Adipocyte (in vitro differentiated cells): ENCODE results near the gene LCP1.

Source experiments
- DNase-seq: peaks from one replicate; pipeline ENCODE4 v3.0.0-alpha.2; 2015; ENCODE audit warnings: low read depth
- H3K27me3 ChIP-seq: replicated peaks from 2 replicates; pipeline ENCODE4 v1.7.0; 2013; ENCODE audit warnings: mild to moderate bottlenecking, low read length, moderate library complexity; ENCODE audit not compliant: control insufficient read depth, insufficient read depth
- H3K36me3 ChIP-seq: 2 replicates; pipeline ENCODE4 v1.7.0; 2013; ENCODE audit warnings: low read length, mild to moderate bottlenecking, moderate library complexity; ENCODE audit not compliant: control insufficient read depth, insufficient read depth, severe bottlenecking
- H3K4me1 ChIP-seq: 2 replicates; pipeline ENCODE4 v1.7.0; 2013; ENCODE audit warnings: mild to moderate bottlenecking, low read length, moderate library complexity; ENCODE audit not compliant: control insufficient read depth, insufficient read depth
- H3K4me3 ChIP-seq: 2 replicates; pipeline ENCODE4 v1.7.0; 2013; ENCODE audit warnings: mild to moderate bottlenecking, low read length, moderate library complexity
- H3K9ac ChIP-seq: 2 replicates; pipeline ENCODE4 v1.7.0; 2013; ENCODE audit warnings: mild to moderate bottlenecking, low read length, moderate library complexity
- H3K9me3 ChIP-seq: 2 replicates; pipeline ENCODE4 v1.7.0; 2013; ENCODE audit warnings: mild to moderate bottlenecking, low read length, moderate library complexity; ENCODE audit not compliant: control insufficient read depth

LCP1 gene

DNA sequence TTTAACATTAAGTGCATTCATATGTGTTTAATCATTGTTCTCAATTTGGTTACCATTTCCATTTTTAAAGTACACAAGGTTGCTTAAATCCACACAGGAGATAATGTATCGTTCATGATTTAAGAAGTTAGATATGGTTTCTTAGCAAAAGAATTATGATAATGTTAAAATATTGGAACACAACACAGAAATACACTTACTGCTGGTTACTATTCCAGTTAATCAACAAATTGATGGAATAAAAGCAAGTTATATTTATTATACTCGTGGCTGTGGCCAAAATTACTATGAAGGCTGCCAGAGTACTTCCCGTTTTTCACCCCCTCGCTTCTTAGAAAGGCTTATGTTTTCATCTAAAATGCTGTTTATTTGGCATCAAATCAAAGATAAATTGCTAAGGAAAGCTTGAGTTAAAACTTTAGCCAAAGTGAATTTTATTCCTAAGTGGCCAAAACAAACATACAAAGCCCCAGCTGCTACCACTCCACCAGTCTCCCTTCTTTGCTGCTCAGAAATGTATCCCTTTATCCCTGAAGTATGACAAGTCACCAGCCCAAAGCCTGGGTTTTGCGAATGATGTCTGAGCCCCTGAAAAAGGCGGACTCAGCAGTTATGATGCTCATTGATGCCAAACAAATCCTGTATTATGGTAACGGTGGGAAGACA is 27.7 kb downstream of the LCP1 start:
- H3K36me3 ChIP-seq, result no peaks in the 10 kb centered on the region
- peaks cover 4% of the 10 kb centered on the region for H3K4me1 ChIP-seq
- no peaks in the 10 kb centered on the region for H3K9me3 ChIP-seq
- no peak for DNase-seq
- H3K9ac ChIP-seq, result no peak overlapping the region
- no peak overlapping the region for H3K4me3 ChIP-seq
- no peaks in the 10 kb centered on the region for H3K27me3 ChIP-seq

DNA sequence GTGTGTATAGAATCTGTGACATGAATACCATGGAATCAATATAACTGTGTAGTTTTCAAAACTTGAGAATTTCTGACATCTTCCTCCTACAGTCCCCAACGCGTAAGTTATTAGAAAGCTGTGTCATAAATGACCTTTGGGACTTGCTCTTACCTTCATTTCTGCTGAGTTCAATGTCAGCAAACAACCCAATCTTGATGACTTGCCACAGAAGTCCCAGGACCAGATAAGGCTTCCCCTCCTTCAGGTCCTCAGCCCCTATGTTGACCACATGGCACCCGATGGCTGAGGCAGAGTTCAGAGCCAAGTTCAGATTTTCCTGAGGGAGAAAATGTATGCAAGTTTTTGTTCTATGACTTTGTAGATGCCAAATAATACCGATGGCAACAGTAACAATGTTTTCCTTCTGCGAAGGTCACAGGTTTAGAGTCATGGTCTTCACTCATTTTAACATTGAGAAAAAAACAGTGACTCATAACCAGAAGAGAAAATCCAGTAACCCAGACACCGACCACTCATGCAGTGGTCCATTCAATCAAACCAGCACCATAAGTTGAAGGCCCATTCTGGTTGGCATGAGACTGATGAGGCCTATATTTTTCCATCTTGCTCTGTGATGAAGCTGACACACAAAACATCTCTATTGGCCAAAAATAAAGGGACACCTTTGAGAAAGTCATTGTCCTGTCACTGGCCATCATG is 29.2 kb downstream of the LCP1 start:
- H3K27me3 ChIP-seq, result no peaks in the 10 kb centered on the region
- peaks cover 4% of the 10 kb centered on the region for H3K4me1 ChIP-seq
- H3K4me3 ChIP-seq, result no peak overlapping the region
- no peak overlapping the region for H3K9ac ChIP-seq
- no peaks in the 10 kb centered on the region for H3K9me3 ChIP-seq
- DNase-seq, result no peak
- no peaks in the 10 kb centered on the region for H3K36me3 ChIP-seq

DNA sequence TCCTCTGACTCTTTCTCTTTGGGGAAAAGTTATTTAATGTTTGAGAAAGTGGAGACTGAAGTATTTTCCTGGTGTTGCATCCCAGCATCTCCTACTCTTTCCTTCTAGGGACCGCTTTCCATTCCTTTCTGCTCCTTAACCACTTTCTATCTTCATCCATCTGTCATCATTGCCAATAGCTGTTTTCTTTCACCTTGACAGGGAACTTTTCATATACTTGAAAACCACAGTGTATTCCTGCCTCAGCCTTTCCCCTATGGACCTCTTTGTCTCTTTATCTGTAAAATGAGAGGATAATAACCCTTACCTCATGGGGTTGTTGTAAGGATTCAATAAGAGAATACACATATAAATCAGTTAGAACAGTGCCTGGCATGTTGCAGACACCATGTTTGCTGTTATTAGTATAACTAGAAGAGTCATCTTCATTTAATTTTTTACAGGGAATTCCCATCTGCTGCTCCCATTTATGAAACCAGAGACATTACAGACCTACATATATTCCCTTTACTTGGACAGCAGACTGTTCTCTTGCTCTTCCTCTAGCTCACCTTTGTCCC is 31.8 kb downstream of the LCP1 start:
- Histone ChIP-seq H3K9ac (no peak overlapping the region), H3K4me1 (peaks cover 4% of the 10 kb centered on the region), H3K4me3 (no peak overlapping the region)

DNA sequence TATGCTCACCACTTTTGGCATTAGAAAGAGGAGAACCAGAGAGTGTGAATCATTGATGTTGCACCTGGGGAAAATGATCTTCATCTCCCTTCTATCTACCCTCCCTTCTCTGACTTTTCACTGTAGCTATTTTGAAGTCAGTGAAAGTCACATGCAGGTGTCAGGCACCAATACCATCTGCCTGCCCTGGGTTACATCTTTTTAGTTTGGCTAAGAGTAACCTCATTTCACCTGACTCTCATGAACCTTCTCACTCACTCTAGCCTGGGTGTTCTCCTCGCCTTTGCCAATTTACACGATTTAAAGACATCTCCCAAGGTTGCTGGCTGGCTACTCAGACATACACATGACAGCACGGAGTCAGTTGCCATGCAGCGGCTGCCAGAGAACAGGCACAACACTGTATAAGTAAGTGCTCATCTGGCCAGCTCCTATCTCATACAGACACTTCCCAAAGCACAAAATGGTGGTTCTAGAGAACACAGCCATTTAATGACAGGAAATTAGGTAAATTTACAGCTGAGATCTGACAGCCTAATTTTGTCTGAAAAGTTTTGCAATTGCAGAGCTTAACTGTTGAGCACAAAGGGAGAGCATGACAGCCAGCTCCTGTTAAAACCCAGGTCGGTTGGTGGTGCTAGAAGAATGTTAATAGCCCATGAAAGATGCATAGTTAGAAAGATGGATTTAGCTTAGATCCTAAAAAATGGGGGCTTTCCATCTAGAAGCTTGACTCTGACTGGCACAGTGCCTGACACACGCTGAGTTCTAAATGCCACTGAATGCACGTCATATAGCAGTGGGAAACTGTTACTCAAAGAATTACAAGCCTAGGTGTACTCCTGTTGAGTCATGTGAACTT is 32.5 kb downstream of the LCP1 start:
- Histone ChIP-seq H3K4me3 (no peak overlapping the region), H3K9me3 (no peaks in the 10 kb centered on the region), H3K27me3 (no peaks in the 10 kb centered on the region), H3K4me1 (peaks cover 4% of the 10 kb centered on the region), H3K9ac (no peak overlapping the region), H3K36me3 (no peaks in the 10 kb centered on the region)
- no peak for DNase-seq

More for the DNA sequence above, 31.8 kb downstream of the LCP1 start:
- H3K9me3 ChIP-seq, result no peaks in the 10 kb centered on the region
- no peaks in the 10 kb centered on the region for H3K36me3 ChIP-seq
- no peak for DNase-seq
- H3K27me3 ChIP-seq, result no peaks in the 10 kb centered on the region

DNA sequence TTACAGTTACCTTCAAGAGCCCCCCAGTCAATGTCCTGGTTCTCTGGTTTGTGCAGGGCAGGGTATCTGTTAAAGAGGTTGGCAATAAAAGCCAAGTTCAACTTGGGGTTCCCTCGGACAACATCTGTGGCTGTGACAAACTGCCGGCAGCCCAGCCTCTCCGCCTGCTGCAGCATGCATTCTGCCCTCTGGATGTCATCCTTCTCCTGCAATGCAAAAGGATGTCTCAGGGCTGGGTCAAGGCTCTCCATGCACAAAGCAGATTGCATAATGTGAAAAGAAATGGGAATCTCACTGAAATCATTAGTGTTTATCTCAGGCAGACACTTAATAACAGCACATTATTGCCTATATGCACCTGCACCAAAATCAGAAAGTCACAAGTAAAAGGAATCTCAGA is 35.1 kb downstream of the LCP1 start:
- Histone ChIP-seq H3K9ac (no peak overlapping the region), H3K27me3 (no peaks in the 10 kb centered on the region), H3K36me3 (no peaks in the 10 kb centered on the region), H3K4me1 (peaks cover 4% of the 10 kb centered on the region), H3K4me3 (no peak overlapping the region), H3K9me3 (no peaks in the 10 kb centered on the region)
- no peak for DNase-seq

DNA sequence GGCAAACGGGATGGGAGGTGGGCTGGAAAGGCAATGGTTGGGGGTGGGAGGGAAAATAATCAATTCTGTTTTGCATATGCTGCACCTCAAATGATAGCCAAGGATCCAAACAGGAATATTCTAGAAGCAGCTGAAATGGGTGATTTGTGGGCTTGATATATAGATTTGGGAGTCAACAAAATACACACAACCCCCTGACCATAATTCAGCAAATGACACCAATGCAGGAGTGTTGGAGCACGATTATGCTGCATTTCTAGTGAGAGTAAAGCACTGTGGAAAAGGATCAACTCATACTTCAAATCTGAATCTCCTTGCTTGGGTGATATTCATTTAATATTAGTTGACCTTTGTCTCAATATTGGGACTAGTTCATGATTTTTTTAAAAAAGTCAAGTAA is 36.0 kb downstream of the LCP1 start:
- DNase-seq, result no peak
- Histone ChIP-seq H3K4me3 (no peak overlapping the region), H3K9me3 (no peaks in the 10 kb centered on the region), H3K4me1 (peaks cover 4% of the 10 kb centered on the region), H3K36me3 (no peaks in the 10 kb centered on the region), H3K27me3 (no peaks in the 10 kb centered on the region), H3K9ac (no peak overlapping the region)

DNA sequence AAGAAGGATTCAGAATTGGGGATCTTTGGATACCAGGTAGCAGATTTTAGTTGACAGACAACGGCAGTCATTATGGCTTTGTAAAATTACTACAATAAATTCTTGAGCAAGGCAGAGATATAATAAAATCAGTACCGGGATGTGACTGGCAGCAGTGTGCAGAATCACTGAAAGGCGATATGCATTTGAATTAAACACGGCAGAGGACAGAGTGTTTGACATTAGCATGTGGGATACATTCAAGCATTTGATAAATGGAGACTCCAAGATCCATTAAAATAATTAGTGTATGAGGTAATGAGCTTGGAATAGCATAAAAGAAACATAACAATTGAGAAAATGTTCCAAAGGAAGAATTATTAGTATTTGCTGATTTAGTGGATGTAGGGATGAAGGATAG is 36.8 kb downstream of the LCP1 start:
- DNase-seq, result no peak
- Histone ChIP-seq H3K4me1 (peaks cover 4% of the 10 kb centered on the region), H3K9ac (no peak overlapping the region), H3K27me3 (no peaks in the 10 kb centered on the region), H3K36me3 (no peaks in the 10 kb centered on the region), H3K9me3 (no peaks in the 10 kb centered on the region), H3K4me3 (no peak overlapping the region)

DNA sequence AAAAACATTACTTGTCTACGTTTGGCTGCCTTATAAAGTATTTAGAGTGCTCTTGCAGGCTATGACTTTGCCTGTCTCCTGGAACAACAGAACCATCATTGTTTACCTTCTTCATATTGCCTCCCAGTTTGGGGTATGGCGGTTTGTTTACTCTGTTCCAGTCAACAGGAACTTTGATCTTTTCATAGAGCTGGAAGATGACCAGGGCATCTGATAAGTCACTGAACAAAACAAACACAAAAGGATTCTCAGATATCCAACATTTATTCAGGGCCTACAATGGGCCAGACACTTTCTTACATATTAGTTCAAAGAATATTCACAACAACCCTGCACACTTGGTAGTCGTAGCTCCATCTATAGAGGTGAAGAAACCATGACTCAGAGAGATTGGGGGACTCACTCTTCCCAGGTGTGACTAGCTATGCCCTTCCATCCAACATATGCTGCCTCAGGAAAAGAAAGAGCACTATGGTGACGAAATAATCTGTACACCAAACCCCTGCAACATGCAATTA is 38.7 kb downstream of the LCP1 start:
- Histone ChIP-seq H3K9ac (no peak overlapping the region), H3K9me3 (no peaks in the 10 kb centered on the region), H3K4me3 (no peak overlapping the region), H3K27me3 (no peaks in the 10 kb centered on the region), H3K4me1 (no peaks in the 10 kb centered on the region), H3K36me3 (no peaks in the 10 kb centered on the region)
- no peak for DNase-seq

DNA sequence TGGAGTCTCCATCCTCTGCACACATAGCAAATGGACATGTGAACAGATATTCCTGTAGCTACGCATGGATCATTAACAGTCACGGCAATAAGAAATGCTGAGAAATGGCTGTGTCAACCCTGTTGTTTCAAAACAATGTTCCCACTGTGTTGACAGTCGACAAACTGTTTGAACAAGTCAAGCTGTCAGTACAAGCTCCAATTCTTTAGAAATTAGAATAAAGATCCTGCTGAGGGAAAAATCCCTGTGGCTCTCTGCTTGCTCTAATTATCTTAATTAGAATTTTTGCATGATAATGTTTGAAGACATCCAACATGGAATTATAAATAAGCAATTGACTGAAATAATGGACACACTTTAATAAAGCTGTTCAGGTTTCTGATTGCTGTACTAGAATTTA is 39.2 kb downstream of the LCP1 start:
- H3K4me1 ChIP-seq, result no peaks in the 10 kb centered on the region
- no peaks in the 10 kb centered on the region for H3K36me3 ChIP-seq
- DNase-seq, result no peak
- H3K27me3 ChIP-seq, result no peaks in the 10 kb centered on the region
- H3K9me3 ChIP-seq, result no peaks in the 10 kb centered on the region
- no peak overlapping the region for H3K4me3 ChIP-seq
- H3K9ac ChIP-seq, result no peak overlapping the region

DNA sequence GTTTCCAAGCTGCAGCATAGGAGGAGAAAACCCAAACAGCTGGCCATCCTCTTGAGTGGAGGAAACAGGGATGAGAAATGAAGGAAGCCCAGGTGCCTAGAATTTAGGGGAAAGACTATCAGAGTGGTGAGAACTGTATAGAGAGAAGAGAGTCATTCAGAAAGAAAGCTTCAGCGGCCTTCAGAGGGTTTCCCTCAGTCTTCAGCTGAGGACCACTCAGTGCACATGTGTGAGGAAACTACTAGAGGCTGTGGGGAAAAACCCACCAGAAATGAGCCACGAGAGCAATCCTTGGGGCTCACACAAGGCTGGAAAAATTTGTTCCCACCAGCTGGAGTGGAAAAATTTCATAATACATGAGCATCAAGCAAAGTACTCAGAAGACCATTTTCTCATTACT is 41.9 kb downstream of the LCP1 start:
- Histone ChIP-seq H3K4me1 (no peaks in the 10 kb centered on the region), H3K36me3 (no peaks in the 10 kb centered on the region), H3K9ac (no peak overlapping the region), H3K9me3 (no peaks in the 10 kb centered on the region), H3K27me3 (no peaks in the 10 kb centered on the region), H3K4me3 (no peak overlapping the region)
- DNase-seq, result no peak
